Activated T-cell treated with anti-CD3 and anti-CD28 coated beads, Interleukin-2, amount 50 U/mL, for 4 hours (primary cell): ENCODE data around the gene MXD4. TPM values are rescaled to one million over a fixed set of nuclear protein-coding genes. Genes with fewer than 3 reads are reported as not detected.
"Not testable (repeated sequence)": the region's sequence is repeated elsewhere in the genome, so short reads cannot be mapped to it uniquely, and the experiment has no call there.

Experiments
- ATAC-seq, 2 donors: fragments of 200-7000 bp; cut with Tn5 transposase; one replicate each; pipeline ENCODE4 v1.10.0; 2021
- DNase-seq: peaks from one replicate; pipeline ENCODE4 v3.0.0-alpha.2; 2020
- H3K27me3 Mint-ChIP-seq: one replicate; pipeline ENCODE4 v1.8.0; 2021; ENCODE audit warnings: low read depth, mixed read lengths
- H3K36me3 Mint-ChIP-seq: one replicate; pipeline ENCODE4 v1.8.0; 2022; ENCODE audit warnings: mixed read lengths; ENCODE audit not compliant: insufficient read depth
- H3K4me1 Mint-ChIP-seq: one replicate; pipeline ENCODE4 v1.8.0; 2021; ENCODE audit warnings: low read depth, mixed read lengths
- H3K4me3 Mint-ChIP-seq: one replicate; pipeline ENCODE4 v1.8.0; 2021; ENCODE audit warnings: mild to moderate bottlenecking, moderate library complexity, mixed read lengths
- H3K9me3 Mint-ChIP-seq: one replicate; pipeline ENCODE4 v1.8.0; 2021; ENCODE audit warnings: mixed read lengths
- total RNA-seq, 3 donors: library from RNA; stranded (reverse); gene quantifications; one replicate each; pipeline ENCODE4 v1.2.1, GENCODE V29; 2021

The MXD4 gene
- total RNA-seq, 3 donors from 2014 or later, result 5.1 to 6.3 (median 5.4) TPM

DNA sequence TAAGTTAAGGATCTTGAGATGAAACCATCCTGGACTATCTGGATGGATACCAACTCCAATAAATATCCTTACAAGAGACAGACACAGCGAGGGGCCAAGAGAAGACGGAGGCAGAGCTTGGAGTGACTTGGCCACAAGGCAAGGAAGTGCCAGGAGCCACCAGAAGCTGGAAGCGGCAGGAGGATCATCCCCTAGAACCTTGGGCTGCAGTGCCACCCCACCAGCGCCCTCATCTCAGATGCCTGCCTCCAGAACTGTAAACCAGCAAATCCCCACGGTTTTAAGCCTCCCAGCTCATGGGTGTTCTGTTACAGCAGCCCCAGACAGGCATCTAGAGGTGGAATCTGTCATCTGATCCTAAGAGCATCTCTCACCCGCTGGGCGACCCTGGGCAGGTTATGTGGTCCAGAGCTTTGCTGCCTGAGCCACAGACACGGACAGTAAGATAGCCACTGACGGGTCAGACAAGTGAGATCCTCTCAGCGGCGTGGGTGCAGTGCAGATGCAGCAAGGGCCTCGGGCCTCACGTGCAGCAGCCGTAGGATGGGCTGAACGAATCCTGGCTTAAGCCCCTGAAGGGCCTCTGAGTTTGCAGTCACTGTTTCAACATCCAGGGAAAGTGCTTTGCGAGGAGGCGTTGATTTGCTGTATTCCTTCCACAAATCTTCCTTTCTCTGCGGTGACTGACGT is 25.1 kb upstream of the MXD4 start:
- ATAC-seq (no peak), DNase-seq (peak; percentile 1)
- H3K4me3 Mint-ChIP-seq, result no peak overlapping the region
- H3K9me3 Mint-ChIP-seq, result no peaks in the 10 kb centered on the region
- H3K4me1 Mint-ChIP-seq, result peaks cover 38% of the 10 kb centered on the region
- H3K36me3 Mint-ChIP-seq, result no peaks in the 10 kb centered on the region
- H3K27me3 Mint-ChIP-seq, result no peaks in the 10 kb centered on the region

DNA sequence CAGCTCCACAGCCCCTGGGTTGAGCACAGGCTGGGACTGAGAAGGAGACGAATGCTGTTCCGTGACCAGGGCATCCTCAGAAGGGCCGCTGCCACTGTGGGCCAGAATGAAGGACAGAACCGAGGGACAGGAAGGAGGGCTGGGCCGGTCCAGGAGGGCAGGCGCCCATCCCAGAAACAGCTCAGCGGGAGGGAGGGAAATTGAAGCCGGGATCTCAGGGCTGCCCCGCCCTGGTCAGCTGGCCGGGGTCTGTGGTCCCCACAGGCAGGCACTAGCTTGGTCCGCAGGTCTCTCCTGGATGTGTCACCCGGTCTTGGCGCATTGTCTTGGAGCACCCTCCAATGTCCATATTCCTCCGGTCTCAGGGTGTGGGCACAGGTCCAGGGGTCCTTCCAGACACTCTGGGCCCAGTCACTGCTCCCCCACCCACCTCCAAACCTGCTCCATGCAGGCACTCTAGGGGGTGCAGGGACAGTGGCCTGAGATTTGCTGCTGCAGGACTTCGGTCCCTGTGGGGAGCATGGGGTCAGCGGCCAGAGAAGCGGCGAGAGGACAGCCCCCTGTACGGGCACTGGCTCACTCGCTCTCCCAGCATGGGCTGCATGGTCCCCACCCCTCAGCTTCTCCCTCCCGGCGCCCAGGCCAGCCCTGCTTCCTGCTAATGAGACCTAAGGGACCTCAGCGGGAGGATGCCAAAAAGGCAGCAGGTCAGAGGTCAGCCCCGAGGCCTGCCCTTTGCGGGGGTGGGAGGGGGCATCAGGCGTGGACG is 23.9 kb upstream of the MXD4 start:
- peak; percentile 3 for DNase-seq
- Mint-ChIP-seq H3K27me3 (no peaks in the 10 kb centered on the region), H3K9me3 (no peaks in the 10 kb centered on the region)

DNA sequence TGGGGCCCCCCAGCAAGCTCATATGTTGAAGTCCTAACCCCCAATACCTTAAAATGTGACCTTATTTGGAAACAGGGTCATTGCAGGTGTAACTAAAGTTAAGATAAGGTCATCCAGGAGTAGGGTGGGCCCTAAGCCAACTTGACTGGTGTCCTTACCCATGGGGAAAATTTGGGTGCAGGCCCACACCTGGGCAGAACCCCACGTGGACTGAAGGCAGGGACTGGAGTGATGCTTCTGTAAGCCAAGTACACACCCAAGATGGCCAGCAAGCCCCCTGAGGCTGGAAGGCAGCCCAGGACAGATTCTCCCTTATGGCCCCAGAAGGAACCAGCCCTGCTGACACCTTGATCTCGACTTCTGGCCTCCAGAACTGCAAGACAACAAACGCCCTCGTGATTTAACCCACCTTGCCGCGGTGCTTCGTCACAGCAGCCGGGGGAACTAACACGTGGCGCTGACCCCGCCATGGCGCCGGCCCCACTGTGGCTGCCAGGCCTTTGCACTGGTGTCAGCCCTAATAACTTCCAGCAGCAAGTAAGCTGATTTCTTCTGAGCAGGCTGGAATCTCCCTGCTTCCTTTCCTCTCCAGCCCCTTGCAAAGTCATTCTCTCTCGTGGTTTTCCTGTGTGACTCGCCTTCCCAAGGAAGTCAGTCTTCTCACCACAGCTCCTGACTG is 23.2 kb upstream of the MXD4 start:
- Mint-ChIP-seq H3K36me3 (no peaks in the 10 kb centered on the region), H3K4me1 (peaks cover 41% of the 10 kb centered on the region), H3K9me3 (no peaks in the 10 kb centered on the region), H3K4me3 (no peak overlapping the region), H3K27me3 (no peaks in the 10 kb centered on the region)
- DNase-seq (no peak), ATAC-seq (no peak)

More for the DNA sequence above, 23.9 kb upstream of the MXD4 start:
- peaks cover 43% of the 10 kb centered on the region for H3K4me1 Mint-ChIP-seq
- H3K4me3 Mint-ChIP-seq, result no peak overlapping the region
- ATAC-seq, result no peak
- no peaks in the 10 kb centered on the region for H3K36me3 Mint-ChIP-seq

DNA sequence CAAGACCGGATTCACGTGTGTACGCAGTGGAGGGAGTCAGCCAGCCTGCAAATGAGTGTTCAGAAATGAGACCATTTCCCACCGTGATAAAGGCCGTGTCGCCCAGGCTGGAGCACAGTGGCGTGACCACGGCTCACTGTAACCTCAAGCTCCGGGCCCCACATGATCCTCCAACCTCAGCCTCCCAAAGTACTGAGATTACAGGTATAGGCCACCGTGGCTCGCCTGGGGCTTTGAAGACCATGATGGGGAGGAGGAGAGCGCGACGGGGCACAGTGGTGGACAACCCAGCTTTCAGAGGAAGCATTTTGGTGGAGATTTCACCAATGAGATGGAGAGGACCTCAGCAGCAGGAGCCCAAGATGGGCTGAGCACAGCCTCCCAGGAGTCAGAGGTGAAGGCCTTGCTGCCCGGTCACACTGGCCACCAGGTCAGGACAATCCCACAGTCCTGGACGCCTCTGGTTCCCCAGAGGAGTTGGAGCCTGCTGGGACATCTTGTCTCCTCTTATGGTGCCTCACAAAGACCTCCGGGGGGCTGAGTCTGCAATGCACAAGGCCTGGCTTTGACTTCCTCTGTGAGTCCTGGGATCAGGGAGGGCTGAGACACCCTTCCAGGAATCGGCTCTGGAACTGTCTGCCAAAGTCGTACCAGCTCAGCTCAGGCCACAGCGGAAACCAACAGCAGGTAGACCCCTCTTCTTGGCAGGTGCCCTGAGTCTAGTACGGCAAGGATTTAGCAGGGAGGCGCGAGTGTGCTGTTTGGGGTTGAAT is 22.4 kb upstream of the MXD4 start:
- DNase-seq (no peak), ATAC-seq (no peak)
- Mint-ChIP-seq H3K4me3 (no peak overlapping the region), H3K4me1 (peaks cover 37% of the 10 kb centered on the region), H3K36me3 (no peaks in the 10 kb centered on the region), H3K9me3 (no peaks in the 10 kb centered on the region), H3K27me3 (no peaks in the 10 kb centered on the region)

DNA sequence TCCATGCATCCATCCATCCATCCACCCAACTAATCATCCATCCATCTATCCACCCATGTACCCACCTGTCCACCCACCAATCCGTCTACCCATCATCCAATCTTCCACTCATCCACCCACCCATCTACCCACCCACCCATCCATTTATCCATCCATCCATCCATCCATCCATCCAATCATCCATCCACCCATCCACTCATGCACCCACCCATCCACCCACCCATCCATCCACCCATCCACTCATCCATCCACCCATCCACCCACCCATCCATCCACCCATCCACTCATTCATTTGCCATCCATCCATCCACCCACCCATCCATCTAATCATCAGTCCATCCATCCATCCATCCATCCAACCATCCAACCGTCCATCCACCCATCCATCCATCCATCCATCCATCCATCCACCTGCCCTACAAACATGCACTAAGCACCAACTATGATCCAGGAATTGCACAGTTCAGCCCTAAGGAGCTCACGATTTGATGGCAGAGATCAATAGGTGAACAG is 21.3 kb upstream of the MXD4 start:
- DNase-seq (no peak), ATAC-seq (no peak)
- Mint-ChIP-seq H3K4me1 (peaks cover 35% of the 10 kb centered on the region), H3K27me3 (no peaks in the 10 kb centered on the region), H3K9me3 (no peaks in the 10 kb centered on the region), H3K36me3 (no peaks in the 10 kb centered on the region), H3K4me3 (no peak overlapping the region)

DNA sequence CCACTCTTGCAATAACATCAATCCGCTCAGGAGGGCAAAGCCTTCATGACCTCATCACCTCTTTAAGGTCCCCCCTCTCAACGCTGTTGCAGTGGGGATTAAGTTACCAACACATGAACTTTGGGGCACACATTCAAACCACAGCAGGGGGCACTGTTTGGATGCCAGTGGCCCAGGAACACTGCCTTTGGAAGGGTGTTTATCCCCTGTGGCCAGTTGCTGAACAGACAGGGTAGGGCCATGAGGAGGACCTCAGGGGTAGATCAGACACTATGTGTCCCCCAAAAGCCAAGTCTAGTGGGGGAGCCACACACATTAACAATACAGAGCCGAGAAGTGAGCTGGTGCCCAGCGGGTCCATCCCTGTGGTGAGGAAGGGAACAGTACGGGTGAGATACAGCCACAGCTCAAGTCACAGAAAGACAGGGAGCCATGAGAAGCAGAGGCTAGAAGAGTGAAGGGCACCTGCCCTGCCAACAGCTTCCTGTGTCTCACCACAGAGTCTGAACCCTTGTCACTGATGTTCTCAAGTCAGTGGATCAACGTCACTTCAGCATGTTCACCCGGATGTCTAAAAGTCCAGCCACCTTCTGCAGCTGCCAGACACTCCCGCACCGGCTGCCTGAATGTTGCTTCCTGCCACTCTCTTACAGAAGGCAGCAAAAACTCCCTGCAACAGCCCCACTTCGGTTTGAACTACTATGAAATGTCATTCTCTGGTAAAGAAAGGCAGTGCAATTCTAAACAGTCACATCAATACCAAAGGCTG is 19.9 kb upstream of the MXD4 start:
- no peaks in the 10 kb centered on the region for H3K9me3 Mint-ChIP-seq
- H3K4me3 Mint-ChIP-seq, result peak overlapping the region; percentile 50
- peak; percentile 85 to 89 for ATAC-seq
- H3K27me3 Mint-ChIP-seq, result no peaks in the 10 kb centered on the region
- peaks cover 35% of the 10 kb centered on the region for H3K4me1 Mint-ChIP-seq
- no peaks in the 10 kb centered on the region for H3K36me3 Mint-ChIP-seq
- DNase-seq, result peak; percentile 71

DNA sequence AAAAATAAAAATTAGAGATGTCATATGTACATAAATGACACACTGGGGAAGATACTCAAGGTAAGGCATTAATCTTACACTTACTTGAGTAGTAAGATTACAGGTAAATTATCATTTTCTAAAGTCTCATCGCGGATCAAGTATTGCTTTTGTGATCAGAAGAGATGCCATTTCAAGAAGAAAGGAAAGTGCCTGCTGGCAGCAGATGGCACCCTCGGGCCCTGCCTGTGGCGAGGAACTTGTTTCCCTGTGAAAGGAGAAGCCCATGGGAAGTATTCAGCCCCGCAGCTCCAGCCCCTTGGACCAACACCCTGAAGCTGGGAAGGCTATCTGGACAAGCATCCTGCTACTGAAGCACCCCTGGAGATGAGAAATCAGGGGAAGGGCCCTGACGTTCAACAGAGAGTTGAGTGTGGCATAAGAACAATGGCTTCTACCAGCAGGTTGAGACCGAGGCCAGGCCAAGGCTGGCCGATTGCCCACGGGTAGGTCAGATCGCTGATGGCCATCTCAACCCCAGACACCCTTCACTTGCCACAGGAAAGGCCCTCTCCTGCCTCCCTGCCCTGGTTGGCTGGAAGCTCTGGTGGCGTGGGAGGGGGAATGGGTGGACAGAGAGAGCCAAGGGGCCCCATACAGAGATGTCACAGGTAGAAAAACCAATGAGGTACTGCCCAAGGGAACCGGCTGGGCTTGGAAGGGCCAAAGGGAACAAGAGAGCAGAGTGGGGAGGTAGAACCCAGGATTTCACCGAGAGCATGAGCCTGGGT is 18.8 kb upstream of the MXD4 start:
- DNase-seq, result no peak
- Mint-ChIP-seq H3K4me1 (peaks cover 35% of the 10 kb centered on the region), H3K9me3 (no peaks in the 10 kb centered on the region), H3K4me3 (no peak overlapping the region), H3K27me3 (no peaks in the 10 kb centered on the region), H3K36me3 (no peaks in the 10 kb centered on the region)
- ATAC-seq, result no peak

DNA sequence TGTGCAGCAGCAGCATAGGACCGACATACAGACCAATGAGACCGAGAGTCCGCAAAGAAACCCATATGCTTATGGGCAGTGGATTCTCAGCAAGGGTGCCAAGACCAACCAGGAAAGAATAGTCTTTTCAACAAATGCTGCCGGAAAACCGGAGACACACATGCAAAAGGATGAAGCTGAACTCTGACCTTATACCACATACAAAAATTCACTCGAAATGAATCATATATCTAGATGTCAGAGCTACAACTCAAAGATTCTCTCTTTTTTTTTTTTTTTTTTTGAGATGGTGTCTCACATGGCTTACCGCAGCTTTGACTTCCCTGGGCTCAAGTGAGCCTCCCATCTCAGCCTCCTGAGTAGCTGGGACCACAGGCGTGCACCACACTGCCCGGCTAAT is 16.0 kb upstream of the MXD4 start:
- H3K4me3 Mint-ChIP-seq, result no peak overlapping the region
- peaks cover 24% of the 10 kb centered on the region for H3K4me1 Mint-ChIP-seq
- DNase-seq (no peak), ATAC-seq (no peak)
- H3K9me3 Mint-ChIP-seq, result no peaks in the 10 kb centered on the region
- no peaks in the 10 kb centered on the region for H3K27me3 Mint-ChIP-seq
- no peaks in the 10 kb centered on the region for H3K36me3 Mint-ChIP-seq

DNA sequence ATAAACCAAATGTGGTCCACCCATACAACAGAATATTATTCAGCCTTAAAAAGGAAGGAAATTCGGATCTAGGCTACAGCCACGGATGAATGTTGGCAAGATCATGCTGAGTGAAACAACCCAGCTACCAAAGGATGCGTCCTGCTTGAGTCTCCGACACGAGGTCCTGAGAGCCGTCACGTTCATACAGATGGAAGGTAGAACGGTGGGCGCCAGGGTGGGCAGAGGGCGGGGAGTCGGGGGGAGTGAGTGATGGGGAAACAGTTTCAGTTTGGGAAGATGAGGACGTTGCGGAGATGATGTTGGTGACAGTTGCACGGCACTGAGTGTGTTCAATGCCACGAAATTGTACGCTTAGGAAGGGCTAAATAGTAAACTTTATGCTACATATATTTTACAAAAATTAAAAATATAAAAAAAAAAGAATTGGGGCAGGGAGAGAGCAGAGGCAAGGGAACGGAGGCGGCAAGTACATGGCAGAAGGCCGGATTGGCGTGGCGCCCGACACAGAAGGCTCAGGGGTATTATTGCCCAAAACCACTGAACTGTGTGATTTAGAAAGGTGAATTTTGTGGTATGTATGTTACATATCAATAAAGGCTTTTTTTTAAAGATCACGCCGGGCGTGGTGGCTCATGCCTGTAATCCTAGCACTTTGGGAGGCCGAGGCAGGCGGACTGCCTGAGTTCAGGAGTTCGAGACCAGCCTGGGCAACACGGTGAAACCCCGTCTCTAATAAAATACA is 14.8 kb upstream of the MXD4 start:
- H3K4me3 Mint-ChIP-seq, result no peak overlapping the region
- DNase-seq, result no peak
- H3K4me1 Mint-ChIP-seq, result peaks cover 14% of the 10 kb centered on the region
- ATAC-seq, result no peak
- no peaks in the 10 kb centered on the region for H3K27me3 Mint-ChIP-seq
- no peaks in the 10 kb centered on the region for H3K9me3 Mint-ChIP-seq
- H3K36me3 Mint-ChIP-seq, result no peaks in the 10 kb centered on the region

DNA sequence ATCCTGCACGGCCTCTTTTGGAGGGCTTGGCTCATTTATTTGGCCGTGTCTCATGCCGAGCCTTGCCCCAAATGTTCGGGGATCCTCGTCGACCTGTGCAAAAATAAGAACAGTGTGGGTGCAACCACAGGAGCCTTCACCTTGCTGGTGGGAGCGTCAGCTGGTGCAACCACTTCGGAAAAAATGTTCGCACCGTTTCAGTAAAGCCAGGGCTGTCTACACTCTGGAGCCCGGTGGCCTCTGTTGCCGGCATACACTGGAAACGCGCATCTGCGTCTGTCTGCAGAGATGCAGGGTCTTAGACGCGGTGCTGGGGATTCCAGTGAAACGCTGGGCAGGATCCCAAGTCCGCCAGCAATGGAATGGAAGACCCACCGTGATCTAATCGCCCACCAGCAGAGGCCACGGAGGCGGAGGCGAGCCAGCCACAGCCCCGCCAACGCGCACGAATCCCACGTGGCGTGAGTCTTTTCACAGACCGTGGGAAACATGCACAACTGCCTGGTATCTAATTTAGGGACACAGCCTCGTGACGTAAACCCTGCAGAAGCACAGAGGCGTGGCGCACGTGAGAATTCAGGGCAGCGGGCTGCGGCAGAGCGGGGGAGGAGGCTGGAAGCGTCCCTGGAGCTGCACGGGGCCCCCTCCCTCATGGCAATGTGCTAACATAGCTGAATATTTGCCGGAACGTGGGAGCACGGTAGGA is 13.8 kb upstream of the MXD4 start:
- Mint-ChIP-seq H3K27me3 (no peaks in the 10 kb centered on the region), H3K4me3 (no peak overlapping the region), H3K9me3 (no peaks in the 10 kb centered on the region), H3K36me3 (no peaks in the 10 kb centered on the region), H3K4me1 (peaks cover 3% of the 10 kb centered on the region)
- ATAC-seq (no peak), DNase-seq (no peak)

DNA sequence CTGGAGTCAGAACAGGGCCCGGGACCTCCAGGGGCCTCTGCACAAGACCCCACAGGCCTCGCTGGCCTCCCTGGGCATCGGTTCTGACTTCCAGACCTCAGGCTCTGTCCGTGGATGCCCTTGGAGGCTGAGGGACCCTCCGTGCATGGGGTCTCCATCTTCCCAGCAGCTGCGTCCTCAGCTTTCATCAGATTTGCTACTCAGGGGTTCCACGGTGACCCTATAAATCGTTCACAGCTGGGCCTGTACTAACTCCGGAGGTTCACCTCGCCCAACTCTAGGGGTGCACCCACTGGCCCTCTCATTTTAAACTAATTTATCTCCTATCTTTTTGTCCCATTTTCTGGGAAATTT is 13.1 kb upstream of the MXD4 start:
- not testable (repeated sequence) for H3K27me3 Mint-ChIP-seq, H3K4me1 Mint-ChIP-seq, H3K36me3 Mint-ChIP-seq, ATAC-seq, H3K9me3 Mint-ChIP-seq, DNase-seq, H3K4me3 Mint-ChIP-seq

DNA sequence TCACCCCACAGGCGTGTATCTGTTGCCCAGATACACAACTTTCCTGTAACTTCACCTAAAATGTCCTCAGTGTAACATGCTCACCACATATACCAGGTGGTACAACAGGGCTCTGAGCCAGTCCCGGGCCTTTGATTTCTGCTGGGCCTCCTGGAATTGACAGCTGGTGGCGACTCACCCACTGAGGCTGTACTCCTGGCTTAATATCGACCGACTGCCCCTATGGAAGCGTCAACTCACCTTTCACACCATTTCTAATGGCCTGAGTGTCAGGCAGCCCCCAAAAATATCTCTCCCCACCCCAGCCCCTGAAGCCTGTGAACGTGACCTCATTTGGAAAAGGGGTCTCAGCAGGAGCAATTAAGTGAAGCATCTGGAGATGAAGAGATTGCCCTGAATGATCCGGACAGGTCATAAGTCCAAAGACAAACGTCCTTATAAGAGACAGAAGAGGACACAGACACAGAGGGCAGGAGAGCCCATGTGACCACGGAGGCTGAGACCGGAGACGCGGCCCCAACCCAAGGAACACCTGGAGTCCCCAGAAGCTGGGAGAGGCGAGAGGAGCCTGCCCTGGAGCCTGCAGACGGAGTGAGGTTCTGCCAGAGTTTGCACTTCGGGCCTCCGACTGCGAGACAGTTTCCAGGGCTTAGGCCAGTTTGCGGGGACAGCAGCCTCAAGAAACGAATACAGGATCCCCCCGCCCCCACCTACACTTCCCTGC is 12.6 kb upstream of the MXD4 start:
- no peaks in the 10 kb centered on the region for H3K27me3 Mint-ChIP-seq
- H3K36me3 Mint-ChIP-seq, result no peaks in the 10 kb centered on the region
- H3K9me3 Mint-ChIP-seq, result no peaks in the 10 kb centered on the region
- no peak overlapping the region for H3K4me3 Mint-ChIP-seq
- ATAC-seq, result no peak
- no peak for DNase-seq
- H3K4me1 Mint-ChIP-seq, result no peaks in the 10 kb centered on the region
